Tibial artery (tissue), 4 donors: ENCODE data around the gene NEGR1.

Experiments
- DNase-seq, 2 donors: peaks; one replicate each; pipeline ENCODE4 v3.0.0-alpha.2; 2019
- H3K27ac ChIP-seq, 2 donors: fragments of 200-600 bp; sonication (generic) in 1 of 2; 1 replicate in 1 of 2; 2 replicates in 1 of 2; pipeline ENCODE4 v1.5.1; 2018 to 2019; ENCODE audit warnings: mild to moderate bottlenecking in 1 of 2
- H3K27me3 ChIP-seq, 2 donors: fragments of 200-600 bp; sonication (generic) in 1 of 2; one replicate each; pipeline versions ENCODE4 v1.5.1 to v1.6.0; 2016 to 2019
- H3K36me3 ChIP-seq, 3 donors: fragments of 200-600 bp; sonication (generic) in 2 of 3; one replicate each; pipeline ENCODE4 v1.5.1; 2016 to 2019; ENCODE audit warnings: mild to moderate bottlenecking in 2 of 3
- H3K4me1 ChIP-seq, 4 donors: fragments of 200-600 bp; sonication (generic) in 2 of 4; 1 replicate in 3 of 4; 2 replicates in 1 of 4; pipeline ENCODE4 v1.5.1; 2016 to 2019
- H3K4me3 ChIP-seq, 2 donors: fragments of 200-600 bp; sonication (generic) in 1 of 2; 1 replicate in 1 of 2; 2 replicates in 1 of 2; pipeline ENCODE4 v1.5.1; 2018 to 2019; ENCODE audit warnings: mild to moderate bottlenecking in 2 of 2
- H3K9me3 ChIP-seq, 3 donors: fragments of 200-600 bp; sonication (generic) in 1 of 3; one replicate each; pipeline ENCODE4 v1.5.1; 2016 to 2019
- CTCF ChIP-seq, 2 experiments: fragments of 200-600 bp in 1 of 2; fragments of 450-650 bp in 1 of 2; IDR thresholded peaks; one replicate each; pipeline ENCODE4 v1.5.1; 2017 to 2019; ENCODE audit warnings: antibody characterized with exemption in 2 of 2, mild to moderate bottlenecking in 1 of 2, moderate library complexity in 1 of 2
- intact Hi-C: fragments of 100-400 bp; cut with DNase I; formaldehyde crosslinking; loops from one replicate; pipeline ENCODE4 v1.15.0; 2023; ENCODE audit warnings: low total_unique reads

NEGR1 gene

DNA sequence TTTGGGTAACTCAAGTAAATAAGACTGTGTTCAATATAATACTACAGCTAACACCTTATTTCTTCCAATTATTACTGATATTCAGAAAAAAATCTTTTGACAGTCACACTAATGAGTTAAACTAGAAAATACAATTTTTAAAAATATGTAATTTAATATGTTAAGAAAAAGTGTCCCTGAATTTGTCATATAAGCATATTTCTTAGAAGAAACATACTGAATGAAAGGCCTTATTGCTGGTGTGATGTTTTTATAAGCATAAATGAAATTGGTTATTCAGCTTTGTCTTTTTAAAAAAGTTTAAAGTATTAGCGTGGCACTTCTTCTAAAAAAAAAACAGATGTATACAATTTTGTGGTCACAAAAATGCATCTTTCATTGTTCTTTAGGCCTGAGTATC lies 267.3 kb downstream of the NEGR1 start:
- no peaks in the 10 kb centered on the region for H3K9me3 ChIP-seq
- no peak for TF ChIP-seq CTCF (IDR thresholded peaks at IDR 0.05)
- no peaks in the 10 kb centered on the region for H3K27me3 ChIP-seq
- no peak overlapping the region for H3K4me3 ChIP-seq
- H3K36me3 ChIP-seq = no peaks in the 10 kb centered on the region
- H3K27ac ChIP-seq = no peak overlapping the region
- H3K4me1 ChIP-seq = peaks cover 0 to 12% (median 1%) of the 10 kb centered on the region in 4 donors
- DNase-seq = no peak
- intact Hi-C loops = no loop called here

- Histone ChIP-seq H3K36me3 (no peaks in the 10 kb centered on the region), H3K27ac (no peak overlapping the region)
- TF ChIP-seq CTCF (IDR thresholded peaks at IDR 0.05) = no peak
Observed at GRCh38 chr1:72013161-72013560, 269.2 kb downstream of the NEGR1 start.

DNA sequence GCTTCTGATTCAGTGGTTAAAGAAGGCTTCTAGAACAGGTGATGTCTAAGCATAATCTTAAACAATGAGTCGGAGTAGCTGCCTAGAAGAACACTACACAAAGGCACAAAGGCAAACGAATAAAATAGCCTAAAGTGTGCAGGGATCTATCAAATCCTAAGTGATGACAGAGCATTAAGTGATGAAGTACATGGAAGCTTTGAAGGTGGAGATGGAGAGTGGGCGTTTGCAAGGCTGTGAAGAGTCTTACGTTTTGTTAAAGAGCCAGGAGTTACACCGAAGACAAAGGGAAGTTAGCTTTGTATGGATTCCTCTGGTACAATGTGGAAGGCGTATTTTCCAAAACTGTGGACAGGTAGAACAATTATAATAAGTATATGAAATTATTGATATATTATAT lies 270.6 kb downstream of the NEGR1 start:
- H3K27ac ChIP-seq = no peak overlapping the region
- TF ChIP-seq CTCF (IDR thresholded peaks at IDR 0.05) = no peak
- H3K27me3 ChIP-seq = no peaks in the 10 kb centered on the region
- no peak overlapping the region for H3K4me3 ChIP-seq
- DNase-seq = no peak
- H3K9me3 ChIP-seq = no peaks in the 10 kb centered on the region
- no peaks in the 10 kb centered on the region for H3K36me3 ChIP-seq
- intact Hi-C loops = no loop called here
- peaks cover 0 to 30% (median 7%) of the 10 kb centered on the region in 4 donors for H3K4me1 ChIP-seq

More at GRCh38 chr1:72013161-72013560, 269.2 kb downstream of the NEGR1 start:
- Histone ChIP-seq H3K4me3 (no peak overlapping the region), H3K4me1 (peaks cover 0 to 21% (median 7%) of the 10 kb centered on the region in 4 donors), H3K9me3 (no peaks in the 10 kb centered on the region), H3K27me3 (no peaks in the 10 kb centered on the region)
- intact Hi-C loops = no loop called here
- no peak for DNase-seq

DNA sequence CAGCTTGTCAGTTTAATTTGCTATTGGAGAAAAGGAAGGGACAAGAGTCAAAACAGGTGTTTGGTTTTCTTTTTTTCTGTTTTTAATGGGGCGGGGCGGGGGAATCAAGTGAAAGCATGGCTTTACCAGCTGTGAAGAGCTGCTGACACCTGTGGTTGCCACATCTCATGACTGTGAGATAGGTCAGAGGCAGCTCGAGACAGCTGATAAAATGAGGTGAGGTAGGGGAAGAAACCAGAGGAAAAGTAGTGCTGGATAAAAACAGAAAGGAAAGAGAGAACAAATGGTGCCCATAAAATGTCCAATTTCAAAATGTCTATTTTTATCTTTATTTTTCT lies 272.3 kb downstream of the NEGR1 start:
- no peak for TF ChIP-seq CTCF (IDR thresholded peaks at IDR 0.05)
- intact Hi-C loops = no loop called here
- no peaks in the 10 kb centered on the region for H3K9me3 ChIP-seq
- H3K4me1 ChIP-seq = peaks cover 0 to 38% (median 7%) of the 10 kb centered on the region in 4 donors
- no peaks in the 10 kb centered on the region for H3K36me3 ChIP-seq
- H3K27me3 ChIP-seq = no peaks in the 10 kb centered on the region
- H3K4me3 ChIP-seq = no peak overlapping the region
- no peak for DNase-seq
- H3K27ac ChIP-seq = no peak overlapping the region

DNA sequence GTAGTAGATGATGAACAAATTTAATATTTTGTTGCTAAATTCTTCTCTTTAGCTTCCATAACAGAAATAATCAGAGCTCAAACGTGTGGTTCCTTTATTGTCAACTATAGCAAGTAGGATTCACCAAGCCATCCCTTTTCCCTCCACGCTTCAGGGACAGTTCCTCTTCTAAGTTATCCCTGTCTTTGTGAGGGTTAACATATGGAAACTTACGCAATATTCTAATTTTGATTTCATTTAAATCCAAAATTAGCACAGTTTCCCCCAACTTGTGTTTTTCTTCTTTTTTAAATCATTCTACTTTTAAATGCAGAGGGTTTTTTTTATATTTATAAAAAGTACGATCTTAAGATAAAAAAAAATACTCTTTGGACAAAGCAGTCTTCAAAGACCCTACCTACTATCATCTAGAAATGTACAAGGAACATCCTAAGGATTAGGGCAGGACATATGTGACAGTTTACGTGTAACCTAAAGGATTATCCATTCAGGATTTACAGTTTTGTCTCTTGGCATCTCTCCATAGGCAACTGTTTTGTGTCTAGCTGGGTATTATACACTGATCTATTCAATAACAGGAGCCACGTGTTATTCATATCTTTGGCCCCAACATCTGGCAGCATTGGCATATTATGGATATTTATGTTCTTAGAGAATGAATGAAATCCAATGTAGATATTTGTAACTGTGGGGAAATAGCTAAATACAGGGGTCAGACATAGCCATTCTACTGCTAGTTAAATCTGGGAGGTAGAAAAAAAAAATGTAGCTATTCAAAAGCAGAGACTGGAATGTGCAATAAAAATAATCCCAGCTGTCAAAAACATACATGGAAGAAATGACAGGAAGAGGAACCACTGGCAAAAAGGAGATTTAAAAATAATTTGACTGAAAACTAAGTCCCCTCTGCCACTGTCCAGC lies 272.9 kb downstream of the NEGR1 start:
- peaks cover 0 to 38% (median 7%) of the 10 kb centered on the region in 4 donors for H3K4me1 ChIP-seq
- no peak overlapping the region for H3K27ac ChIP-seq
- DNase-seq = no peak

More for the DNA sequence above, 272.9 kb downstream of the NEGR1 start:
- H3K27me3 ChIP-seq = no peaks in the 10 kb centered on the region
- no peak overlapping the region for H3K4me3 ChIP-seq
- H3K9me3 ChIP-seq = no peaks in the 10 kb centered on the region
- intact Hi-C loops = no loop called here
- no peak for TF ChIP-seq CTCF (IDR thresholded peaks at IDR 0.05)
- H3K36me3 ChIP-seq = no peaks in the 10 kb centered on the region
